ACC112 (cell line): Measurements from ENCODE around the gene NMT1.
"Not testable (repeated sequence)": the region's sequence is repeated elsewhere in the genome, so short reads cannot be mapped to it uniquely, and the experiment has no call there.

Experiments
- H2AFZ ChIP-seq: fragments of 200-600 bp; sonication (generic); one replicate; pipeline ENCODE4 v1.6.0; 2017; ENCODE audit warnings: antibody characterized with exemption, low read length; ENCODE audit not compliant: unreplicated experiment
- H3K27ac ChIP-seq: fragments of 200-600 bp; sonication (generic); 2 replicates; pipeline ENCODE4 v1.5.1; 2014; ENCODE audit warnings: low read depth, mild to moderate bottlenecking, antibody characterized with exemption, low read length, moderate library complexity
- H3K27me3 ChIP-seq: fragments of 200-600 bp; sonication (generic); 2 replicates; pipeline ENCODE4 v1.6.1; 2014; ENCODE audit warnings: mild to moderate bottlenecking, antibody characterized with exemption, low read length, moderate library complexity, mixed read lengths; ENCODE audit not compliant: insufficient read depth
- H3K36me3 ChIP-seq: fragments of 200-600 bp; sonication (generic); 2 replicates; pipeline ENCODE4 v1.6.1; 2016; ENCODE audit warnings: mild to moderate bottlenecking, antibody characterized with exemption, low read length, moderate library complexity, mixed read lengths; ENCODE audit not compliant: insufficient read depth
- H3K4me1 ChIP-seq: fragments of 200-600 bp; sonication (generic); one replicate; pipeline ENCODE4 v1.6.1; 2016; ENCODE audit warnings: low read length, mixed read lengths; ENCODE audit not compliant: insufficient read depth, unreplicated experiment, control insufficient read depth
- H3K4me3 ChIP-seq: fragments of 200-600 bp; sonication (generic); 2 replicates; pipeline ENCODE4 v1.5.1; 2014; ENCODE audit warnings: mild to moderate bottlenecking, low read depth, low read length
- H3K79me2 ChIP-seq: fragments of 200-600 bp; sonication (generic); one replicate; pipeline ENCODE4 v1.6.0; 2016; ENCODE audit warnings: low read length; ENCODE audit not compliant: control insufficient read depth, unreplicated experiment, insufficient read depth

NMT1 gene

GRCh38 chr17:45038728-45039634, 22.1 kb upstream of the NMT1 start:
- no peak overlapping the region for H3K27ac ChIP-seq
- no peaks in the 10 kb centered on the region for H3K36me3 ChIP-seq
- no peaks in the 10 kb centered on the region for H3K27me3 ChIP-seq
- peaks cover 19% of the 10 kb centered on the region for H3K79me2 ChIP-seq
- H3K4me3 ChIP-seq = no peak overlapping the region
- H2AFZ ChIP-seq = no peak overlapping the region
- peaks cover 26% of the 10 kb centered on the region for H3K4me1 ChIP-seq

- Histone ChIP-seq H3K27me3 (no peaks in the 10 kb centered on the region), H3K4me3 (no peak overlapping the region), H3K27ac (no peak overlapping the region), H3K79me2 (peaks cover 29% of the 10 kb centered on the region), H2AFZ (no peak overlapping the region), H3K4me1 (peaks cover 26% of the 10 kb centered on the region), H3K36me3 (no peaks in the 10 kb centered on the region)
These were observed 20.7 kb upstream of the NMT1 start for GRCh38 chr17:45040459-45040858.

GRCh38 chr17:45042346-45043120, 18.6 kb upstream of the NMT1 start:
- H3K79me2 ChIP-seq = peaks cover 41% of the 10 kb centered on the region
- no peak overlapping the region for H3K27ac ChIP-seq
- H3K4me3 ChIP-seq = no peak overlapping the region
- H3K27me3 ChIP-seq = no peaks in the 10 kb centered on the region
- H3K4me1 ChIP-seq = peaks cover 35% of the 10 kb centered on the region
- no peaks in the 10 kb centered on the region for H3K36me3 ChIP-seq
- H2AFZ ChIP-seq = no peak overlapping the region

- Histone ChIP-seq H3K27me3 (no peaks in the 10 kb centered on the region), H3K4me1 (peaks cover 34% of the 10 kb centered on the region), H3K36me3 (no peaks in the 10 kb centered on the region), H3K79me2 (peaks cover 56% of the 10 kb centered on the region), H2AFZ (no peak overlapping the region), H3K27ac (no peak overlapping the region), H3K4me3 (no peak overlapping the region)
These were observed 17.1 kb upstream of the NMT1 start for GRCh38 chr17:45043813-45044540.

- peaks cover 35% of the 10 kb centered on the region for H3K4me1 ChIP-seq
- no peaks in the 10 kb centered on the region for H3K27me3 ChIP-seq
- H3K4me3 ChIP-seq = 0 out of 2 replicates have a peak overlapping the region, but pooled peaks have one; percentile 2
- no peaks in the 10 kb centered on the region for H3K36me3 ChIP-seq
- H3K27ac ChIP-seq = peak overlapping the region; percentile 71
- H3K79me2 ChIP-seq = peaks cover 65% of the 10 kb centered on the region
- H2AFZ ChIP-seq = no peak overlapping the region
These were observed 14.5 kb upstream of the NMT1 start for GRCh38 chr17:45046537-45047125.

- peaks cover 22% of the 10 kb centered on the region for H3K4me1 ChIP-seq
- peaks cover 55% of the 10 kb centered on the region for H3K79me2 ChIP-seq
- no peak overlapping the region for H3K4me3 ChIP-seq
- H3K36me3 ChIP-seq = no peaks in the 10 kb centered on the region
- H3K27ac ChIP-seq = no peak overlapping the region
- no peaks in the 10 kb centered on the region for H3K27me3 ChIP-seq
- no peak overlapping the region for H2AFZ ChIP-seq
These were observed 12.1 kb upstream of the NMT1 start for GRCh38 chr17:45048795-45049563.

GRCh38 chr17:45050481-45051059, 10.5 kb upstream of the NMT1 start:
- no peaks in the 10 kb centered on the region for H3K36me3 ChIP-seq
- H3K4me1 ChIP-seq = peaks cover 22% of the 10 kb centered on the region
- H3K79me2 ChIP-seq = peaks cover 44% of the 10 kb centered on the region

GRCh38 chr17:45051060-45051719, 9.9 kb upstream of the NMT1 start, which contains the start of gene DCAKD:
Gene DCAKD (minus strand): TSS chr17:45051632. CDS start chr17:45034885, 16,747 bp downstream.
- Histone ChIP-seq H3K79me2 (peaks cover 41% of the 10 kb centered on the region), H3K27me3 (no peaks in the 10 kb centered on the region), H3K4me1 (peaks cover 22% of the 10 kb centered on the region), H2AFZ (peak within 1 kb of the TSS; percentile 73), H3K36me3 (no peaks in the 10 kb centered on the region), H3K27ac (peak within 1 kb of the TSS; percentile 90), H3K4me3 (peak within 1 kb of the TSS; percentile 90)

More at GRCh38 chr17:45050481-45051059, 10.5 kb upstream of the NMT1 start:
- Histone ChIP-seq H3K4me3 (peak overlapping the region; percentile 90), H3K27me3 (no peaks in the 10 kb centered on the region), H3K27ac (peak overlapping the region; percentile 90), H2AFZ (peak overlapping the region; percentile 23)

GRCh38 chr17:45051720-45052051, 9.4 kb upstream of the NMT1 start:
- H2AFZ ChIP-seq, H3K27me3 ChIP-seq, H3K27ac ChIP-seq, H3K36me3 ChIP-seq: not testable (repeated sequence)
- peaks cover 21% of the 10 kb centered on the region for H3K4me1 ChIP-seq
- H3K79me2 ChIP-seq = peaks cover 37% of the 10 kb centered on the region
- H3K4me3 ChIP-seq = 0 out of 2 replicates have a peak overlapping the region, but pooled peaks have one; percentile 83
